GM23248 (cell line): Measurements from ENCODE around the gene NLRP11. TPM values are rescaled to one million over a fixed set of nuclear protein-coding genes. Genes with fewer than 3 reads are reported as not detected.

Experiments used
- DNase-seq: peaks from one replicate; pipeline ENCODE4 v3.0.0-alpha.2; 2015
- H2AFZ ChIP-seq: fragments of 200-600 bp; sonication (generic); 2 replicates; pipeline ENCODE4 v1.6.1; 2016; ENCODE audit warnings: antibody characterized with exemption
- H3F3A ChIP-seq: fragments of 200-600 bp; sonication (generic); 2 replicates; pipeline ENCODE4 v1.6.1; 2016; ENCODE audit warnings: mild to moderate bottlenecking, antibody characterized with exemption, mixed run types; ENCODE audit not compliant: insufficient read depth
- H3K27ac ChIP-seq: fragments of 200-600 bp; sonication (generic); 2 replicates; pipeline ENCODE4 v1.5.1; 2016; ENCODE audit warnings: mild to moderate bottlenecking
- H3K27me3 ChIP-seq: fragments of 200-600 bp; sonication (generic); replicated peaks from 2 replicates; pipeline ENCODE4 v1.6.1; 2016; ENCODE audit warnings: mild to moderate bottlenecking; ENCODE audit not compliant: insufficient read depth
- H3K36me3 ChIP-seq: fragments of 200-600 bp; sonication (generic); 2 replicates; pipeline ENCODE4 v1.6.1; 2016; ENCODE audit warnings: low read depth, mild to moderate bottlenecking
- H3K4me1 ChIP-seq: fragments of 200-600 bp; sonication (generic); 2 replicates; pipeline ENCODE4 v1.6.1; 2016; ENCODE audit warnings: mild to moderate bottlenecking; ENCODE audit not compliant: insufficient read depth
- H3K4me2 ChIP-seq: fragments of 200-600 bp; sonication (generic); one replicate; pipeline ENCODE4 v1.6.1; 2016; ENCODE audit warnings: mild to moderate bottlenecking; ENCODE audit not compliant: unreplicated experiment
- H3K4me3 ChIP-seq: fragments of 200-600 bp; sonication (generic); 2 replicates; pipeline ENCODE4 v1.5.1; 2016; ENCODE audit warnings: mild to moderate bottlenecking
- H3K79me2 ChIP-seq: fragments of 200-600 bp; sonication (generic); 2 replicates; pipeline ENCODE4 v1.6.1; 2016; ENCODE audit warnings: mild to moderate bottlenecking; ENCODE audit not compliant: insufficient read depth
- H3K9ac ChIP-seq: fragments of 200-600 bp; sonication (generic); 2 replicates; pipeline ENCODE4 v1.6.1; 2016; ENCODE audit warnings: mild to moderate bottlenecking
- H3K9me2 ChIP-seq: fragments of 200-600 bp; sonication (generic); 2 replicates; pipeline ENCODE4 v1.6.1; 2016; ENCODE audit warnings: mixed run types, mild to moderate bottlenecking, moderate library complexity; ENCODE audit not compliant: insufficient read depth
- H3K9me3 ChIP-seq: fragments of 200-600 bp; sonication (generic); one replicate; pipeline ENCODE4 v1.6.1; 2017; ENCODE audit warnings: low read depth
- H4K20me1 ChIP-seq: fragments of 200-600 bp; sonication (generic); 2 replicates; pipeline ENCODE4 v1.6.0; 2016; ENCODE audit not compliant: insufficient read depth
- EZH2 ChIP-seq: fragments of 200-600 bp; sonication (generic); IDR thresholded peaks from 2 replicates; pipeline ENCODE4 v1.6.1; 2018; ENCODE audit warnings: antibody characterized with exemption, mild to moderate bottlenecking; ENCODE audit not compliant: insufficient read depth, poor library complexity, severe bottlenecking
- EZH2phosphoT487 ChIP-seq: fragments of 200-600 bp; sonication (generic); IDR thresholded peaks from 2 replicates; pipeline ENCODE4 v1.6.1; 2018; ENCODE audit warnings: antibody characterized with exemption, moderate library complexity, mild to moderate bottlenecking, low read depth; ENCODE audit not compliant: insufficient read depth
- WGBS, 2 experiments: methylation state at CpG; one replicate each; pipeline ENCODE4 v1.1.6; 2015 to 2017; ENCODE audit warnings: low lambda C conversion rate in 2 of 2, low coverage in 1 of 2; ENCODE audit errors: missing lambda C conversion rate in 2 of 2; 5-methylcytosine and 5-hydroxymethylcytosine counted together
- in situ Hi-C: fragments of 300-500 bp; cut with MboI; formaldehyde crosslinking; loops from 2 replicates; pipeline ENCODE4 v1.15.0; 2020
- polyA plus RNA-seq: library from polyadenylated mRNA; unstranded; fragments of >200 nt; fragmentation: Nextera tagmentation; extraction: Ambion mirVana; gene quantifications from 2 replicates; pipeline ENCODE4 v1.2.1, GENCODE V29; 2016
- total RNA-seq: library from RNA; depleted of rRNA; stranded (reverse); fragments of >200 nt; shearing (Covaris generic); gene quantifications from 2 replicates; pipeline ENCODE4 v1.2.3, GENCODE V29; 2014; rRNA removed

Gene NLRP11
- total and polyA plus RNA-seq, 2 experiments from 2014 or later: not detected

- no peak overlapping the region for H2AFZ ChIP-seq
- H3K79me2 ChIP-seq: no peaks in the 10 kb centered on the region
- H3K4me2 ChIP-seq: no peak overlapping the region
- WGBS, 2 experiments: 11 to 16% methylated on average over 3 of the region's 3 CpGs
- no peak for DNase-seq
- H3K36me3 ChIP-seq: no peaks in the 10 kb centered on the region
- no peaks in the 10 kb centered on the region for H3K27me3 ChIP-seq
- in situ Hi-C loops: no loop called here
- H3K27ac ChIP-seq: no peak overlapping the region
- TF ChIP-seq EZH2phosphoT487 (no peak), EZH2 (no peak)
- H3F3A ChIP-seq: no peaks in the 10 kb centered on the region
- no peak overlapping the region for H3K4me3 ChIP-seq
- H4K20me1 ChIP-seq: no peaks in the 10 kb centered on the region
- no peaks in the 10 kb centered on the region for H3K9me3 ChIP-seq
- H3K9me2 ChIP-seq: no peaks in the 10 kb centered on the region
- H3K4me1 ChIP-seq: no peaks in the 10 kb centered on the region
- H3K9ac ChIP-seq: no peak overlapping the region
Observed at GRCh38 chr19:55753401-55753800, 78.4 kb downstream of the NLRP11 start.

GRCh38 chr19:55750715-55751114 is 81.1 kb downstream of the NLRP11 start:
- Histone ChIP-seq H3K27me3 (no peaks in the 10 kb centered on the region), H3F3A (no peaks in the 10 kb centered on the region), H3K79me2 (no peaks in the 10 kb centered on the region), H2AFZ (no peak overlapping the region), H3K4me3 (no peak overlapping the region), H4K20me1 (no peaks in the 10 kb centered on the region), H3K9me2 (no peaks in the 10 kb centered on the region), H3K9ac (no peak overlapping the region), H3K9me3 (no peaks in the 10 kb centered on the region), H3K36me3 (no peaks in the 10 kb centered on the region), H3K27ac (no peak overlapping the region), H3K4me2 (no peak overlapping the region), H3K4me1 (no peaks in the 10 kb centered on the region)
- no peak for DNase-seq
- no peak for TF ChIP-seq EZH2phosphoT487
- no peak for TF ChIP-seq EZH2
- 27 to 41% methylated on average over 6 of the region's 6 CpGs for WGBS, 2 experiments
- in situ Hi-C loops: no loop called here

- DNase-seq: no peak
- 32 to 40% methylated on average over 3 of the region's 3 CpGs for WGBS, 2 experiments
- H3K4me1 ChIP-seq: no peaks in the 10 kb centered on the region
- in situ Hi-C loops: no loop called here
- no peaks in the 10 kb centered on the region for H3F3A ChIP-seq
- H3K79me2 ChIP-seq: no peaks in the 10 kb centered on the region
- H3K36me3 ChIP-seq: no peaks in the 10 kb centered on the region
- no peaks in the 10 kb centered on the region for H4K20me1 ChIP-seq
- no peak within 1 kb of the TSS for H3K4me3 ChIP-seq
- no peaks in the 10 kb centered on the region for H3K27me3 ChIP-seq
- no peak within 1 kb of the TSS for H3K9ac ChIP-seq
- TF ChIP-seq EZH2: no peak
- TF ChIP-seq EZH2phosphoT487: no peak
- no peak within 1 kb of the TSS for H3K4me2 ChIP-seq
- H3K9me2 ChIP-seq: no peaks in the 10 kb centered on the region
- H2AFZ ChIP-seq: no peak within 1 kb of the TSS
- no peak within 1 kb of the TSS for H3K27ac ChIP-seq
- H3K9me3 ChIP-seq: no peaks in the 10 kb centered on the region
Observed at GRCh38 chr19:55738302-55738701, 93.5 kb downstream of the NLRP11 start, which contains the start of gene NLRP9. Gene NLRP9 (minus strand): TSS chr19:55738402. CDS start chr19:55738374, 28 bp downstream.

Other genes starting within 250 kb of the NLRP11 start
- gene FIZ1, start 232.5 kb downstream of the NLRP11 start, total RNA-seq: 3.4 and 5.6 TPM in 2 replicates
- gene FIZ1, start 232.5 kb downstream of the NLRP11 start, polyA plus RNA-seq: 2.3 TPM in 2 replicates
- gene ZNF524, start 231.7 kb downstream of the NLRP11 start, total RNA-seq: 9.9 and 17.8 TPM in 2 replicates
- 16.2 and 18.2 TPM in 2 replicates for gene ZNF524, start 231.7 kb downstream of the NLRP11 start, polyA plus RNA-seq
- 1.3 and 1.5 TPM in 2 replicates for gene ZNF865, start 226.4 kb downstream of the NLRP11 start, total RNA-seq
- 0.21 and 0.51 TPM in 2 replicates for gene ZNF865, start 226.4 kb downstream of the NLRP11 start, polyA plus RNA-seq
- 3.0 and 4.2 TPM in 2 replicates for gene ZNF784, start 207.4 kb downstream of the NLRP11 start, total RNA-seq
- 1.2 and 1.3 TPM in 2 replicates for gene ZNF784, start 207.4 kb downstream of the NLRP11 start, polyA plus RNA-seq
- gene ZNF580, start 191.0 kb downstream of the NLRP11 start, total RNA-seq: 7.0 and 11.7 TPM in 2 replicates
- gene ZNF580, start 191.0 kb downstream of the NLRP11 start, polyA plus RNA-seq: 43.1 and 44.0 TPM in 2 replicates
- gene ZNF581, start 188.3 kb downstream of the NLRP11 start, total RNA-seq: 8.5 and 12.1 TPM in 2 replicates
- gene ZNF581, start 188.3 kb downstream of the NLRP11 start, polyA plus RNA-seq: 17.6 and 20.6 TPM in 2 replicates
- 11.3 and 12.0 TPM in 2 replicates for gene CCDC106, start 183.8 kb downstream of the NLRP11 start, total RNA-seq
- 15.2 and 15.3 TPM in 2 replicates for gene CCDC106, start 183.8 kb downstream of the NLRP11 start, polyA plus RNA-seq
- gene U2AF2, start 177.0 kb downstream of the NLRP11 start, total RNA-seq: 128 and 150 TPM in 2 replicates
- 19.3 and 22.4 TPM in 2 replicates for gene U2AF2, start 177.0 kb downstream of the NLRP11 start, polyA plus RNA-seq
- 82.2 and 103 TPM in 2 replicates for gene EPN1, start 156.8 kb downstream of the NLRP11 start, total RNA-seq
- gene EPN1, start 156.8 kb downstream of the NLRP11 start, polyA plus RNA-seq: 48.8 and 53.1 TPM in 2 replicates
- gene NLRP9, start 93.6 kb downstream of the NLRP11 start, total RNA-seq: not detected in 2 replicates
- not detected in 2 replicates for gene NLRP9, start 93.6 kb downstream of the NLRP11 start, polyA plus RNA-seq
- not detected in 2 replicates for gene RFPL4A, start 72.9 kb downstream of the NLRP11 start, total RNA-seq
- not detected in 2 replicates for gene RFPL4A, start 72.9 kb downstream of the NLRP11 start, polyA plus RNA-seq
- not detected in 2 replicates for gene RFPL4AL1, start 62.9 kb downstream of the NLRP11 start, total RNA-seq
- not detected in 2 replicates for gene RFPL4AL1, start 62.9 kb downstream of the NLRP11 start, polyA plus RNA-seq
- gene NLRP4, start 4.5 kb upstream of the NLRP11 start, total RNA-seq: not detected in 2 replicates
- not detected in 2 replicates for gene NLRP4, start 4.5 kb upstream of the NLRP11 start, polyA plus RNA-seq
- not detected in 2 replicates for gene NLRP13, start 100.3 kb upstream of the NLRP11 start, total RNA-seq
- not detected in 2 replicates for gene NLRP13, start 100.3 kb upstream of the NLRP11 start, polyA plus RNA-seq
- not detected in 2 replicates for gene NLRP8, start 115.8 kb upstream of the NLRP11 start, total RNA-seq
- not detected in 2 replicates for gene NLRP8, start 115.8 kb upstream of the NLRP11 start, polyA plus RNA-seq
- gene NLRP5, start 154.8 kb upstream of the NLRP11 start, total RNA-seq: not detected in 2 replicates
- gene NLRP5, start 154.8 kb upstream of the NLRP11 start, polyA plus RNA-seq: not detected in 2 replicates